ENCODE data around the gene FARP1.
A peak's percentile ranks its signal among the peaks of the same experiment; 100 is the strongest.

FARP1 gene

GRCh38 chr13:98327371-98328270, 184.7 kb downstream of the FARP1 start:
- DNase-seq = no peak

- DNase-seq = no peak
These were observed 185.6 kb downstream of the FARP1 start for GRCh38 chr13:98328511-98328910.

- no peak for DNase-seq
These were observed 189.3 kb downstream of the FARP1 start for GRCh38 chr13:98332222-98332621.

GRCh38 chr13:98332691-98333090, 189.8 kb downstream of the FARP1 start:
- DNase-seq = no peak

GRCh38 chr13:98333486-98333885, 190.6 kb downstream of the FARP1 start:
- peak in 3 of 58 donors; percentile 15 to 44 (median 33) for DNase-seq

- DNase-seq = no peak
These were observed 191.8 kb downstream of the FARP1 start for GRCh38 chr13:98334620-98335205.

GRCh38 chr13:98335721-98336120, 192.8 kb downstream of the FARP1 start:
- no peak for DNase-seq

GRCh38 chr13:98338310-98338709, 195.4 kb downstream of the FARP1 start:
- DNase-seq = no peak

- no peak for DNase-seq
These were observed 197.0 kb downstream of the FARP1 start for GRCh38 chr13:98339684-98340425.

GRCh38 chr13:98342953-98343352, 200.1 kb downstream of the FARP1 start:
- no peak for DNase-seq

- no peak for DNase-seq
These were observed 200.6 kb downstream of the FARP1 start for GRCh38 chr13:98343461-98343860.

- DNase-seq = peak in 1 of 58 donors; percentile 22
These were observed 201.5 kb downstream of the FARP1 start for GRCh38 chr13:98344392-98344791.

GRCh38 chr13:98345107-98345935, 202.4 kb downstream of the FARP1 start:
- peak in 4 of 58 donors; percentile 4 to 31 (median 6) for DNase-seq

GRCh38 chr13:98346904-98347636, 204.2 kb downstream of the FARP1 start:
- no peak for DNase-seq

GRCh38 chr13:98347756-98348155, 204.9 kb downstream of the FARP1 start:
- DNase-seq = no peak

- DNase-seq = peak in 4 of 58 donors; percentile 6 to 35 (median 16)
These were observed 205.7 kb downstream of the FARP1 start for GRCh38 chr13:98348466-98349200.

GRCh38 chr13:98349731-98350305, 206.9 kb downstream of the FARP1 start:
- peak in 2 of 58 donors; percentile 3 to 13 for DNase-seq

- DNase-seq = no peak
These were observed 207.9 kb downstream of the FARP1 start for GRCh38 chr13:98350746-98351330.

- no peak for DNase-seq
These were observed 208.7 kb downstream of the FARP1 start for GRCh38 chr13:98351636-98352035.

Data from anterior cingulate cortex (tissue), 58 donors.